GM19328 (cell line): ENCODE data around the gene NUTM2D.
A peak's percentile ranks its signal among the peaks of the same experiment; 100 is the strongest.
"Not testable (repeated sequence)": the region's sequence is repeated elsewhere in the genome, so short reads cannot be mapped to it uniquely, and the experiment has no call there.

ENCODE experiments used
- ATAC-seq: cut with Tn5 transposase; IDR thresholded peaks from one replicate; pipeline ENCODE4 v1.9.1; 2021; ENCODE audit warnings: mild to moderate bottlenecking, moderate library complexity; ENCODE audit not compliant: unreplicated experiment

The NUTM2D gene

DNA sequence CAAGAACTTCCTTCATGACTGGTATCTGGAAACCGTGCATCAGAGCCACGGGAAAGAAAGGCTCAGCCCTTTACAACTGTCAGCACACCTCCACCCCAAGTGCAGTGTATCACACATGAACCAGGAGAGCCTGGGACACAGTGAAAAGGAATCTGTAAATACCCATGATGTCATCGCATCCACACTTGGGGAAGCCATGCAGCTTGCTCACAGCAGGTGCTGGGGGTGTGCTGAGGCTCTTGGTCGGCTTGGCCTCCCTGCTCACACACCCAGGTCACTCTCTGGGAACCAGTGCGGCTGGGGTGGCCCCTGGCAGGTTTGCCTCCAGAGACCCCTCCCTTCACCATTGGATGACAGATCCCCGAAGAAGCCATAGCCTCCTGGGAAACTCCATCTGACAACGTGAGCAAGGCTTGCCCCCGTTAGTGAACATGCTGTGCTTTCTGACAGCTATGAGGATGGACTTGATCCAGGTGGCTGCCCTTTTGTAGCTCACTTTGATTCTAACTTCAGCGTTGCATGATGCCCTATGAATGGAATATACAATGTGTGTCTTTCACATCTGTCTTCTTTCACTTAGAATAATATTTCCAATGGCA lies 12.1 kb downstream of the NUTM2D start:
- not testable (repeated sequence) for ATAC-seq

DNA sequence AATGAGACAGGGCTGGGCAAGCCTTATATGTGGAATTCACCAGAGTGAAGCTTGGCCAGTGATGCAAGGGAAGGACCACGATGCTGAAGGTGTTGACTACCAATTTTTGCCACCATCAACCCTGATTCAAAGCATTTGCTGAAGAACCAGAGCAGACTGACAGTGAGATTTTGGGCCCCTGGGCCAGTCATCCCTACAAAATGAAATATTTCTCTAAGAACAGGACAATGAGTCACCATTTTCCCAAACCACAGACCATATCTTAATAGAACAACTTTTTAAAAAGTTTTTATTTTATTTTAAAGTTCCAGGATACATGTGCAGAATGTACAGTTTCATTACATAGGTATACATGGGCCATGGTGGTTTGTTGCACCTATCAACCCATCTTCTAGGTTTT lies 16.5 kb downstream of the NUTM2D start:
- not testable (repeated sequence) for ATAC-seq

DNA sequence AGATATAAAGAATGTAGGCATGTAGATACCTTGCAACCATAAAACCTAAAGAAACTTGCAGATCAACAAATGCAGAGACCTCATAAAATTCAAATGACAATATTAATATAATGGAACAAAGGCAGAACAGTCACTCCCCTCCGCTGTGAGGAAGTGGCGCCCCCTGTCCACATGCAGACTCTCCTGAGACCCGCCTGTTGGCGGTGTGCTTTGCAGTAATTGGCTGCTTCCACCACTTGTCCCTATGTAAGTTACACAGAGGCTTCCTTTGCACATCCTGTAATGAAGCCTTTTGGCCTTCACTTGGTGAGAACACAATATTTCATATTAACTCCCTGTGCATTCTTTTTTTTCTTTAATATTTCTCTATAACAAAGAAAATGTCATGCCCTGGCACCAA lies 21.6 kb downstream of the NUTM2D start:
- ATAC-seq = not testable (repeated sequence)

DNA sequence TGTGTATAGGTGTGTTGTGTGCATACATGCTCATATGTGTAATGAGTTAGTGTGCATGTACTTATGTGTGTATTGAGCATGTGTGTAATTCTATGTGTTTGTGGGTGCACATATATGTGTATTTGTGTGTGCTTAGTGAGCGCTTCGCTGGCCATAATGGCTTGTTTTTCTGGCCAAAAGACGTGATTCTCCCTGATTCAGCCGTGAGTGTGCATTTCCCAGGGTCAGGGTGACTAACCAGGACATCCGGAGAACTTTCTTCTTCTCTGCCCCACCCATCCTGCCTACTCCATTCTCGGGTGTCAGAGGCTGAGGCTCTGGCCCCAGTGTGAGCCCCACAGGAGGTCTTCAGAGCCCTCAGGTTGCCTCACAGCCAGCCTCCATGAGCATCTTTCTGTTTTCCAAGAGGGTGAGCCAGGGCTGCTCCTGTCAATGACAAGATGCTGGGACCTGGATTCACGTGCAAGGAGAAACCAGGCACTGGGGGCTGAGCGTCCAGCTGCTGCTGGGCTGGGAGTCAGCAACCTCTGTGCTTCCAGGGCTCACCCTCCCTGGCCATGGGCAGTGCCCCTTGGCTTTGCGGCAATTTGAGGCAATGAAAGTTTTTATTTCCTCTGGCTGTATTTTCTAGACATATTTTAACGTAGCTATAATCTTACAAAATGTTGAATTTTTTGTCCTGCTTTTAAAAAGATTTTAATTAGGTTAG lies 25.8 kb downstream of the NUTM2D start:
- ATAC-seq = not testable (repeated sequence)

- not testable (repeated sequence) for ATAC-seq
Measured at GRCh38 chr10:87384283-87384682, 26.7 kb downstream of the NUTM2D start.

DNA sequence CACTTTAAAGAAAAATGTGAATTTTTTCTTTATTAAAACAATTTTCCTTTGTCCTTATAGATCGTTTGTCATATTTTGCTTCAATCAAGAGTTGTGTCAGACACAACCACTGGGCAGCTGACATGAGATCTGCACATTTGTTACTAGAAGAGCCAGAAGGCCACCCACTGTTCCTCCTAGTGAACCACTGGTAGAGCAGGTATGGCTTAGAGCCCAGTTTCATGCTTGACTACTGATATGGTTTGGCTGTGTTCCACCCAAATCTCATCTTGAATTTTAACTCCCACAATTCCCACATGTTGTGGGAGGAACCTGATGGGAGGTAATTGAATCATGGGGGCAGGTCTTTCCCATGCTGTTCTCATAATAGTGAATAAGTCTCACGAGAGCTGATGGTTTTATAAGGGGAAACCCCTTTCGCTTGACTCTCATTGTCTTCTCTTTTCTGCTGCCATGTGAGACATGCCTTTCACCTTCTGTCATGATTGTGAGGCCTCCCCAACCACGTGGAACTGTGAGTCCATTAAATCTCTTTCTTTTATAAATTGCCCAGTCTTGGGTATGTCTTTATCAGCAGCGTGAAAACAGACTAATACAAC lies 28.3 kb downstream of the NUTM2D start:
- not testable (repeated sequence) for ATAC-seq

DNA sequence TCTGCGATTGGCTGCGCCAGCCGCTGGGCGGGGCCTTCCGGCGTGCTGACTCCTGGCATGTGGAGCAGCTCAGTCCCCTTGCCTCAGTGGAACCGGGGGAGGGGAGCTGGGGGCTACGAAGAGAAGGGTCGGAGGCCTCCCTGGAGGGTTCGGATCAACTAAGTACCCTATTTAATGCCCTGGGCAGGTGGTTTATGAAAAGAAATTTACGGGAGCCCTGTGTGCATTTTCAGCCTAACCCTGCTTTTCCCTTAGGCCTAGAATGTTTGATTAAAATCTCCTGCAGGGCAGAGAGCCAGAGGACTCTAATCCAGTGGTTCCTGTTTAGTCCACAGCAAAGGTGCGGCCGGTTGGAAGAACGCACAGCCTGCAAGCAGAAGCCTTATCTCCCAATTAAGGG lies 33.8 kb downstream of the NUTM2D start:
- not testable (repeated sequence) for ATAC-seq

GRCh38 chr10:87396206-87396605 lies 38.7 kb downstream of the NUTM2D start:
- ATAC-seq = not testable (repeated sequence)

- peak; percentile 58 for ATAC-seq
Measured at GRCh38 chr10:87398436-87398835, 40.9 kb downstream of the NUTM2D start.

DNA sequence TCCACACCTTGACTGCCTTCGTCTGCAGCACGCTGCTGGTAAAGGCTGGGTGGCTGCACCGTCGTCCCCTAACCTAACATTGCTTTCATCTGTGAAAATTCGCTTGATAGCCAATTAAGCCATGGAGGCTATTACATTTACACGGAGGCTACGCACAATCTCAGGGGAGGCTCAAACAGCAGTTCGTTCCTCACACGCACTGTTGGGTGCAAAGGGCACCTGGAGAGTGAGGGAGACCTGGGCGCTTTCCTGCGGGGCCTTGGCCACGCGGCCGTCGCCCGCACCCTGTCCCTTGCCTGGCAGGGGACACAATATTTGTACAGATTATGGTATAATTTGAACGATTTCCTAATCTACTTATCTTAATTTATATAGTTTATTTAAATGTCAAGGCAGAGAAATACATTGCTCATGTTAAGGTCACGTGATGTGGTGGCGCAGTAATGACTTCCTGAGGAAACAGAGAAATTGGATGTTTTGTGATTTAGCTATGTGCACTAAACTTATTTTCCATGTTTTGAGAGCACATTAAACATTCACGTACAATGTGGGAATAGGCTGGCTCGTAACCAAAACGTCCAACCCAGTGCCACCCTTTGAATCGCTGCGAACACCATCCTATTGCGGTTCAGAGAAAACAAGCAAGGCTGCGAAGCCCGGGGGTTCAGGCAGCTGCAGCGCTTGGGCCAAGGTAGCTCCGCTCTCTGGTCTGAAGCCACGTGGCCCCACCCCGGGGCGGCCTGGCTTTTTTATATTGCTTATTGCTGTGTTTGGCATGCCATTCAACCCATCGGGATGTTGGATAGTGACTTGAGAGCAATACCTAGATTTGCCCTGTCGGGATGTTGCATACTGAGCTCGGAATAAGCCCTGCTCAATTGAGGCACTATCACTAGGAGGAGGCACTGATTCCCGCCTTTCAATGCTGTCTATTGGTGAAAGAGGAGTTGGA lies 50.2 kb downstream of the NUTM2D start:
- not testable (repeated sequence) for ATAC-seq

DNA sequence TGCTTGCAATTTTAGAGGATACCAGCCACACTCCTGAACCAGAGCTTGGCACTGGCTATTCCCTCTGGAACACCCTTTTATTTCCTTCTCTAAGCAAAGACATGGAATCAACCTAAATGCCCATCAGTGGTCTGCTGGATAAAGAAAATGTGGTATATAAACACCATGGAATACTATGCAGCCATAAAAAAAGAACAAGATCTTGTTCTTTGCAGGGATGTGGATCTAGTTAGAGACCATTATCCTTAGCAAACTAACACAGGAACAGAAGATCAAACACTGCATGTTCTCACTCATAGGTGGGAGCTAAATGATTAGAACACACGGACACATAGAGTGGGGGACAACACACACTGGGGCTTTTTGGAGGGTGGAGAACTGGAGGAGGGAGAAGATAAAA lies 56.4 kb downstream of the NUTM2D start:
- not testable (repeated sequence) for ATAC-seq
